Muscle of arm (tissue), 14 donors: Measurements from ENCODE around the gene RHBDF2. TPM values are rescaled to one million over a fixed set of nuclear protein-coding genes. Genes with fewer than 3 reads are reported as not detected.

ENCODE experiments used
- DNase-seq: peaks from one replicate; pipeline ENCODE4 v3.0.0-alpha.2; 2013
- long read RNA-seq, 11 donors: transcript quantifications; one replicate each; lab custom pipeline, GENCODE V29; 2026
- polyA plus RNA-seq, 12 donors: library from polyadenylated mRNA; unstranded; fragments of 120-200 nt; gene quantifications; one replicate each; pipeline ENCODE4 v1.2.1, GENCODE V29; 2013; ENCODE audit not compliant: insufficient read length in 12 of 12

Gene RHBDF2
- polyA plus RNA-seq = 10 to 100 TPM in 1 of 12 donors, 1 to 10 TPM in 9, not detected in 2; 3.6 to 12.2 (median 4.9) TPM
- long read RNA-seq, donor 1 = 0 reads
- long read RNA-seq, donor 2 = 0 reads
- long read RNA-seq, donor 3 = 0 reads
- long read RNA-seq, donor 4 = 0 reads
- long read RNA-seq, donor 5 = 0 reads
- long read RNA-seq, donor 6 = 0 reads
- long read RNA-seq, donor 7, partial matches to known transcripts = 0 of 1 reads
- long read RNA-seq, donor 7, other reads (novel, unspliced or antisense) = 0 of 1 reads
- long read RNA-seq, donor 8 = 0 reads
- long read RNA-seq, donor 9 = 0 reads
- long read RNA-seq, donor 10 = 0 reads
- long read RNA-seq, donor 11, partial matches to known transcripts = 0 of 1 reads
- long read RNA-seq, donor 11, other reads (novel, unspliced or antisense) = 0 of 1 reads

- DNase-seq = no peak
Measured at GRCh38 chr17:76501018-76501826, at the start of gene RHBDF2. Gene RHBDF2, minus strand, starts transcription at chr17:76501423. Its CDS starts 19,899 bp downstream, at chr17:76481524.

DNA sequence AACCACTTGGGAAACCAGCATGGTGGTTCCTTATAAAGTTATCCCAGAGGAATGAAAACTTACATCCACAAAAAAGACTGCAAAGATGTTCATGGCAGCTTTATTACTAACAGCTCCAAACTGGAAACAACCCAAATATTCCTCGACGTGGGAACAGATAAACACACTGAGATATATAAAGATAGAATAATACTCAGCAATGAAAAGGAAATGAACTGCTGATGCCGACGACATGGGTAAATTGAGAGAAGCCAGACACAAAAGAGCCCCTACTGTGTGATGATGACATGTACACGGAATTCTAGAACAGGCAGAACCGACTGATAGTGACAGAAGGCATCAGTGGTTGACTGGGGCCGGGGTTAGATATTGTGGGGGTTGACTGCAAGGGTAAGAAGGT is 48.3 kb upstream of the RHBDF2 start:
- DNase-seq = no peak

- no peak for DNase-seq
Measured at GRCh38 chr17:76549215-76549518, 47.9 kb upstream of the RHBDF2 start.

DNA sequence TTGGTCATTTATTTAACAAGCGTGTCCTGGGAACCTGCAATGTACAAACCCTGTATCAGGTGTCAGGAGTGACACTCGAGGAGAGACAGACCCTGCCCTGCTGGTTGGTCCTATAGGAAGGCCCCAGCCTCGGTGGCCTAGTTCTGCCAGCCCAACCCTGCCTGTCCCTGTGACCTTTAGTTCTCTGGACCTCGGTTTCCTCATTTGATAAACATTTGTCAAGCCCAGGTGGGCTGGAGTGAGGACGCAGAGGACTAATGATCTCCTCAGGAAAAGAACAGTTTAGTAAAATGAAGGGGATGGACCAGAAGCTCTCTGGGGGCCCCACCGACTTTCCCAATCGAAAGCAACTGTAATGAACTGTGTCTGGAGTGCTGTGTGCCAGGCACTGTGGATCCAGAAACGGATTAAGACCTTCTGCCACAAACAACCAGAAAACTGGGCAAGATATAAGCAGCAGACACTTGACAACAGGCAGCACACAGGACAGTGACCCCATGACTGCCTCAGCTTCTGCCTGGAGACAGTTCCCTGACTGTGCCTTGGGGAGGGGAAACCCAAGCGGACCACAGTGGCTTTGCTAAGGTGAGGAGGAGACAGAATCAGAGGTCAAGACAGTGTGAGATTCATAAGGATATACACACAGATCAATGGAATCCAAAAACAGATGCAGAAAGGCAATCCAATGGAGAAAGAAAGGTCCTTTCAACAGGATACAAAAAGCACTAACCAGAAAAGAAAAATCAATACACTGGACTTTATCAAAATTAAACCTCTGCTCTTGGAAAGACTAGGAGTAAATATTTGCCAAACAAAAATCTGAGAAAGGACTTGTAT is 47.4 kb upstream of the RHBDF2 start:
- no peak for DNase-seq

DNA sequence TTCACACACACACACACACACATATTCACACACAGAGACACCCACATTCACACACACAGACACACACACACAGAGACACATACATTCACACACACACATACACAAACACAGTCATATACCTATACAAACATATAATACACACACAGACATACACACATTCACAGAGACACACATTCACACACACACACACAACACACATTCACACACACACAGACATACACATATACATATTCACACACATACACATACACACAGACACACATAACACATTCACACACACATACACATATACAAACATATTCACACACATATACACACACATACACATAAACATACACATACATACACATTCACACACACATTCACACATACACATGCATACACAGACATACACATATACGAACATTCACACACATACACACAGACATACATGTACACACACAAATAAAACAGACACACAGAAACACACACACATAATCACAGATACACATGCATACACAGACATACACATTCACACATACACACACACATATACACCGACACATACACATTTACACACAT is 46.5 kb upstream of the RHBDF2 start:
- no peak for DNase-seq

GRCh38 chr17:76547183-76547641 is 46.0 kb upstream of the RHBDF2 start:
- DNase-seq = peak; percentile 76

DNA sequence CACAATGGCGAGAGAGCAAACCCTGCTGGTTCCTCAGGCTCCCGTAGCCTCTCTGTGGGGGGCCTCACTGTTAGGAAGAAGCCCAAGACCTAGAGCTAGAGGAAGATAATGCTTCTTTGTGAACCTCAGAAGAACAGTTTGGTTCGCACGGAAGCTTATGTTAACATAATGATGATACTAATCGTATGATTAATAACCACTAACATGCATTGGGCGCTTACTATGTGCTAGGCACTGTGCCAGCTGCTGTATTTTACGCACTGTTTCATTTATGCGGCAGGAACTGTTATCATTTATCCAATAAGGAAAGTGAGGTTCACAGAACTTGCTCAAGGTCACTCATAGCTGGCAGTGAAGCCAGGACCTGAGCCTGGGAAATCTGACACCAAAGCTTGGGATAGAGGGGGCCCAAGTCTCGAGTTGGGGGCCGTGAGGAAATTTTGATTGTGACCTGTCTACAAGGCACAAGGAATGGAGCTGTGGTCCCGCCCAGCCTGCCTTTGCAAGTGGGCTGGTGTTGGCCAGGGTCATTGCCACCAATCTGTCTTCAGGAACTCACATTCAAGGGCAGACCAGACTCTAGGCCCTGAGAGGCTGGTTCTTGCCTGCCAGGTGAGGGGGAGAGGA is 45.4 kb upstream of the RHBDF2 start:
- no peak for DNase-seq

GRCh38 chr17:76545918-76546555 is 44.8 kb upstream of the RHBDF2 start:
- no peak for DNase-seq

- DNase-seq = no peak
Measured at GRCh38 chr17:76544546-76545365, 43.5 kb upstream of the RHBDF2 start.

- no peak for DNase-seq
Measured at GRCh38 chr17:76543826-76544545, 42.8 kb upstream of the RHBDF2 start.

GRCh38 chr17:76543482-76543825 is 42.2 kb upstream of the RHBDF2 start:
- DNase-seq = no peak

DNA sequence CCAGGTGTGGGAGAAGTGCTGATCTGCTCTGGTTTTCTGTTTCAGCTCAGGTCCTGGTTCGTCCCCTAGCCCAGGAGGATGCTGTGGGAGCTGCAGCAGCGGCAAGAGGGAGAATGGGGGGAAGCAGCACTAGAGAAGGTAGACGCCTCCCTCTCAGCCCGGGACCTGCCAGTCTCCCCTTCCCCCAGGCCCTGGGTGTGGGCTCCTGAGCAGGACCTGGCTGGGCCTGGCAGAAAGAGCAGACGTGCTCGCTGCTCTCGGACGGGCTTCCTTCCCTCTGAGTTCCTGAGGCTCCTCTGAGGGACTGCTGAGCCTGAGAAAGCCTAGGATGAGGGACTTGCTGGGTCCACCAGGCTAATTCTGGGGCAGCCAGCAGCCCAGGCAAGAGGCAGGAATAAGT is 41.8 kb upstream of the RHBDF2 start:
- no peak for DNase-seq

DNA sequence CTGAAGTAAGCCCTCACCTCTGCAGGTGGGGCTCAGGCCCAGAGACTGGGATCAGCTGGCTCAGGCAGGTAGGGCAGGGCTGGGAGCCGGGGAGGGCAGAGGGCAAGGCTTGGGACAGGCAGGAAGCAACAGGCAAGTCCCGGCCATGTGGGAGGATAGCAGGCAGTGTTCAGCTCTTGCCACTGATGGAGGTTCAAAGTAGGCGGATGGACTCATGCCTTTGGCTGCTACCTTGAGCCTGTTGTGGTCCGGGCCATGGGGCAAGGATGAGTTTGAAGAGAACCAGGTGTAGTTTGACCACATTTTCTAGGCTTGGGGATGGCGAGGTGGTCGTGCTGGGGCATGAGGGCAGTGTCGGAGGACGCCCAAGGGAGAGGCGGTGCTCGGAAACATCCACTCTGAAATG is 41.3 kb upstream of the RHBDF2 start:
- DNase-seq = no peak

DNA sequence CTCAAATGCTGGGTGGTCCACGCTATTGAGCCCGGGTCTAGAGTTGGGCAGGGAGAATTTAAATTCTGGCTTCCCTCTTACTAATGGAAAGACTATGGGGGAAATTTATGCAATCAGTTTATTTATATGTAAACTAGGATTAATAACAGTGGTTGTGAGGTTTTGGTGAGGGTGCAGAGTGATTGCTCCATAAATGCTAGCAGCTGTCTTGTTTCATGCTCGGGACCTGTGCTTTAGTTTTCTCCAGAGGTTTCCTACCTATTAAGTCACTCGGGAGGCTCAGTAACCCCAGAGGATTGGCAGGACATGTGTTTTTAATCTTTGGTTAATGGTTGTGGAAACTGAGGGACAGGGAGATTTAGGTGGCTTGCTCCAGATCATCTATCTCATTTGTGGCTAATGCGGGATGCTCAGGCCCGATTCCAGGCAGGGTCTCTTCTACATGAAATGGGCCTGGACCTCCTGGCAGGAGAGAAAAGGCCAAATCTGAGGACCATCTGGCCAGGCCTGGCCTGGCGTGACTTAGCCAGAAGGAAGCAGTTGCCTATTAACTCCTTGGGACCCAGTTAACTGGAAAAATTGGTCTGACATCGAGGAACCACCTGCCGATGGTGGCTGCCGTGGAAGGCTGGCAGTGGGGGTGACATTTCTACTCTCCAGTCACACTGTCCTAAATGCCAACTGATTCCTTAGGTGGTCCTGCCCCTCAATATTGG is 40.7 kb upstream of the RHBDF2 start:
- no peak for DNase-seq

GRCh38 chr17:76540381-76541300 is 39.4 kb upstream of the RHBDF2 start:
- peak; percentile 94 for DNase-seq

- no peak for DNase-seq
Measured at GRCh38 chr17:76539631-76540271, 38.5 kb upstream of the RHBDF2 start, which contains the start of gene PRCD. Gene PRCD, plus strand, starts transcription at chr17:76540044. Its CDS starts 98 bp downstream, at chr17:76540142.
